Measurements from ENCODE around the gene TSPAN17.

Gene TSPAN17

GRCh38 chr5:176674799-176675198, 27.5 kb downstream of the TSPAN17 start:
- Histone ChIP-seq H3K4me1 (ENCODE audit: low read length) (peaks cover 18% of the 10 kb centered on the region), H3K9ac (ENCODE audit: low read length) (no peak overlapping the region), H3K4me2 (ENCODE audit: low read length) (no peak overlapping the region), H3K36me3 (replicated peaks; ENCODE audit: low read depth, low read length) (no peaks in the 10 kb centered on the region), H4K20me1 (ENCODE audit: insufficient read depth, low read length) (no peaks in the 10 kb centered on the region), H3K27ac (ENCODE audit: low read length) (no peak overlapping the region), H3K4me3 (ENCODE audit: low read length) (no peak overlapping the region), H3K9me3 (ENCODE audit: insufficient read depth, low read length) (no peaks in the 10 kb centered on the region), H3K79me2 (ENCODE audit: low read length) (no peaks in the 10 kb centered on the region), H3K27me3 (ENCODE audit: low read depth, low read length) (no peaks in the 10 kb centered on the region), H2AFZ (ENCODE audit: low read depth, low read length) (no peak overlapping the region)
- no peak for TF ChIP-seq CTCF (IDR thresholded peaks at IDR 0.05; ENCODE audit: low read depth, low read length)
- no peak for TF ChIP-seq EZH2phosphoT487 (IDR thresholded peaks at IDR 0.05; ENCODE audit: low read depth)

- TF ChIP-seq EZH2phosphoT487 (IDR thresholded peaks at IDR 0.05; ENCODE audit: low read depth) = no peak
- no peak for TF ChIP-seq CTCF (IDR thresholded peaks at IDR 0.05; ENCODE audit: low read depth, low read length)
- no peak overlapping the region for H2AFZ ChIP-seq (ENCODE audit: low read depth, low read length)
Observed at GRCh38 chr5:176675676-176676360, 28.5 kb downstream of the TSPAN17 start.

DNA sequence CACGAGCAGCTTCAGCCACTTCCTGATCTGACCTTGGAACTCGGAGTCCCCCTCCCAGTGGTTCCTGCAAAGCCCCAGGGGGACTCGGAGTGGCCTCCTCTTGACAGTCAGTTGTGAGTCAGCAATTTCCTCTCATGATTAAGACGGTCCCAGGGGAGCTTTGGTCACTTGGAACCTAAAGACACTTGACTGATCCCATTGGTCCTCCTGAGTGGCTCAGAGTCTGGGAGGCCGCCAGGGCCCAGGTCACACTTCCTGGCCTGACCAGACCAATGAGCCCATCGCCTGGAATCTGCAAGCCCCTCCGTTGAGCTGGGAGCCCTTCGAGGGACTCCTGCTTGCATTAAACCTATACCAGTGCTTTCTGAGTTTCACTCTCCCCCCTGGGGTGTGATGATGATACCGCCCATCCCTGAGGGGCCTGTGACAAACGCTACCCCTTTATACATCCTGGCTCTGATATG, 29.1 kb downstream of the TSPAN17 start:
- no peaks in the 10 kb centered on the region for H3K27me3 ChIP-seq (ENCODE audit: low read depth, low read length)
- no peak overlapping the region for H3K9ac ChIP-seq (ENCODE audit: low read length)
- H2AFZ ChIP-seq (ENCODE audit: low read depth, low read length) = no peak overlapping the region
- no peaks in the 10 kb centered on the region for H4K20me1 ChIP-seq (ENCODE audit: insufficient read depth, low read length)
- H3K79me2 ChIP-seq (ENCODE audit: low read length) = no peaks in the 10 kb centered on the region
- no peak for TF ChIP-seq CTCF (IDR thresholded peaks at IDR 0.05; ENCODE audit: low read depth, low read length)
- no peak for TF ChIP-seq EZH2phosphoT487 (IDR thresholded peaks at IDR 0.05; ENCODE audit: low read depth)
- H3K36me3 ChIP-seq (replicated peaks; ENCODE audit: low read depth, low read length) = no peaks in the 10 kb centered on the region
- H3K4me1 ChIP-seq (ENCODE audit: low read length) = peaks cover 18% of the 10 kb centered on the region
- H3K4me2 ChIP-seq (ENCODE audit: low read length) = no peak overlapping the region; the same call in 1 of the 2 replicates
- no peak overlapping the region for H3K4me3 ChIP-seq (ENCODE audit: low read length)
- H3K27ac ChIP-seq (ENCODE audit: low read length) = no peak overlapping the region
- H3K9me3 ChIP-seq (ENCODE audit: insufficient read depth, low read length) = no peaks in the 10 kb centered on the region

More at GRCh38 chr5:176675676-176676360, 28.5 kb downstream of the TSPAN17 start:
- Histone ChIP-seq H3K4me2 (ENCODE audit: low read length) (no peak overlapping the region; the same call in 1 of the 2 replicates), H3K9ac (ENCODE audit: low read length) (no peak overlapping the region), H3K79me2 (ENCODE audit: low read length) (no peaks in the 10 kb centered on the region), H3K27me3 (ENCODE audit: low read depth, low read length) (no peaks in the 10 kb centered on the region), H3K4me3 (ENCODE audit: low read length) (no peak overlapping the region), H3K9me3 (ENCODE audit: insufficient read depth, low read length) (no peaks in the 10 kb centered on the region), H3K4me1 (ENCODE audit: low read length) (peaks cover 18% of the 10 kb centered on the region), H4K20me1 (ENCODE audit: insufficient read depth, low read length) (no peaks in the 10 kb centered on the region), H3K27ac (ENCODE audit: low read length) (no peak overlapping the region), H3K36me3 (replicated peaks; ENCODE audit: low read depth, low read length) (no peaks in the 10 kb centered on the region)

- no peak overlapping the region for H3K4me2 ChIP-seq (ENCODE audit: low read length)
- H3K9ac ChIP-seq (ENCODE audit: low read length) = no peak overlapping the region
Observed at GRCh38 chr5:176677209-176677939, 30.1 kb downstream of the TSPAN17 start.

More at GRCh38 chr5:176677209-176677939, 30.1 kb downstream of the TSPAN17 start:
- Histone ChIP-seq H3K4me3 (ENCODE audit: low read length) (no peak overlapping the region), H3K27me3 (ENCODE audit: low read depth, low read length) (peaks cover 4% of the 10 kb centered on the region), H3K36me3 (replicated peaks; ENCODE audit: low read depth, low read length) (no peaks in the 10 kb centered on the region), H3K4me1 (ENCODE audit: low read length) (peaks cover 16% of the 10 kb centered on the region), H3K79me2 (ENCODE audit: low read length) (no peaks in the 10 kb centered on the region), H3K27ac (ENCODE audit: low read length) (no peak overlapping the region), H3K9me3 (ENCODE audit: insufficient read depth, low read length) (no peaks in the 10 kb centered on the region), H2AFZ (ENCODE audit: low read depth, low read length) (no peak overlapping the region), H4K20me1 (ENCODE audit: insufficient read depth, low read length) (no peaks in the 10 kb centered on the region)
- TF ChIP-seq CTCF (IDR thresholded peaks at IDR 0.05; ENCODE audit: low read depth, low read length) (no peak), EZH2phosphoT487 (IDR thresholded peaks at IDR 0.05; ENCODE audit: low read depth) (no peak)
